GM23338 (cell line): ENCODE results near the gene ADAMTS8.

ENCODE experiments used
- CREB1 ChIP-seq: fragments of 250-450 bp; sonication (Bioruptor Pico); IDR thresholded peaks from 2 replicates; pipeline ENCODE4 v1.5.0; 2020; ENCODE audit warnings: low read depth, mild to moderate bottlenecking, moderate library complexity
- EZH2 ChIP-seq: fragments of 200-600 bp; sonication (generic); IDR thresholded peaks from one replicate; pipeline ENCODE4 v1.8.0; 2017; ENCODE audit warnings: antibody characterized with exemption, mild to moderate bottlenecking, low read depth; ENCODE audit not compliant: unreplicated experiment
- EZH2phosphoT487 ChIP-seq: fragments of 200-600 bp; sonication (generic); IDR thresholded peaks from one replicate; pipeline ENCODE4 v1.8.1; 2018; ENCODE audit warnings: antibody characterized with exemption; ENCODE audit not compliant: unreplicated experiment
- JUNB ChIP-seq: IDR thresholded peaks from one replicate; pipeline ENCODE4 v1.6.1; 2016; ENCODE audit warnings: antibody characterized with exemption; ENCODE audit not compliant: unreplicated experiment
- POLR2AphosphoS5 ChIP-seq: IDR thresholded peaks from 2 replicates; pipeline ENCODE4 v1.6.1; 2016; ENCODE audit warnings: antibody characterized with exemption, low read depth
- ZNF331 ChIP-seq: fragments of 250-450 bp; sonication (Bioruptor Pico); IDR thresholded peaks from 2 replicates; pipeline ENCODE4 v1.5.0; 2020; ENCODE audit warnings: low read depth, mild to moderate bottlenecking, moderate library complexity
- TF ChIP-seq, protein P1 (sequence below), 2 experiments: fragments of 200-600 bp in 1 of 2; sonication (generic) in 1 of 2; conservative IDR thresholded peaks; 2 replicates each; pipeline versions ENCODE4 v1.5.1 to v1.6.1; 2016 to 2017; ENCODE audit warnings: antibody characterized with exemption in 2 of 2, low read depth in 2 of 2, mild to moderate bottlenecking in 2 of 2, moderate library complexity in 1 of 2
- TF ChIP-seq, protein P2 (sequence below): IDR thresholded peaks from one replicate; pipeline ENCODE4 v1.6.1; 2018; ENCODE audit warnings: antibody characterized with exemption; ENCODE audit not compliant: unreplicated experiment
- TF ChIP-seq, protein P3 (sequence below): fragments of 250-450 bp; sonication (Bioruptor Pico); IDR thresholded peaks from 2 replicates; pipeline ENCODE4 v1.5.0; 2020; ENCODE audit warnings: mild to moderate bottlenecking, moderate library complexity

DNA sequence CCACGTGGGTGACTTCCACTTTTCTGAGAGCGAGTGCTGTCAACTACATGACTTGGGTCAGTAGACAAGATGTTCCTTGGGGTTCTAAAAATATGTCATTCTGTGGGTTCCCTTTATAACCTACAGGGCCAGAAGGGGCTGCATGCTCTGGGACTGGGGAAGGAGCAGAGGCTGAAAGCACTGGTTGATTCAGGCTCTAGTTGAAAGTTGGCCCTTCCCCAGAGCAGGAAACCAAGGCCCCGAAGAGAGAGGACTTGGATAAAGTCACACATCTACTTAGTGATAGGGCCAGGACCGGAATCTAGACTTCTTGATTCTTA lies 30.0 kb upstream of the ADAMTS8 start:
- TF ChIP-seq, protein P1, sequence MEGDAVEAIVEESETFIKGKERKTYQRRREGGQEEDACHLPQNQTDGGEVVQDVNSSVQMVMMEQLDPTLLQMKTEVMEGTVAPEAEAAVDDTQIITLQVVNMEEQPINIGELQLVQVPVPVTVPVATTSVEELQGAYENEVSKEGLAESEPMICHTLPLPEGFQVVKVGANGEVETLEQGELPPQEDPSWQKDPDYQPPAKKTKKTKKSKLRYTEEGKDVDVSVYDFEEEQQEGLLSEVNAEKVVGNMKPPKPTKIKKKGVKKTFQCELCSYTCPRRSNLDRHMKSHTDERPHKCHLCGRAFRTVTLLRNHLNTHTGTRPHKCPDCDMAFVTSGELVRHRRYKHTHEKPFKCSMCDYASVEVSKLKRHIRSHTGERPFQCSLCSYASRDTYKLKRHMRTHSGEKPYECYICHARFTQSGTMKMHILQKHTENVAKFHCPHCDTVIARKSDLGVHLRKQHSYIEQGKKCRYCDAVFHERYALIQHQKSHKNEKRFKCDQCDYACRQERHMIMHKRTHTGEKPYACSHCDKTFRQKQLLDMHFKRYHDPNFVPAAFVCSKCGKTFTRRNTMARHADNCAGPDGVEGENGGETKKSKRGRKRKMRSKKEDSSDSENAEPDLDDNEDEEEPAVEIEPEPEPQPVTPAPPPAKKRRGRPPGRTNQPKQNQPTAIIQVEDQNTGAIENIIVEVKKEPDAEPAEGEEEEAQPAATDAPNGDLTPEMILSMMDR (conservative IDR thresholded peaks at IDR 0.05; ENCODE audit: low read depth in 2 of 2) = no peak
- TF ChIP-seq POLR2AphosphoS5 (no peak), EZH2 (no peak), EZH2phosphoT487 (no peak), CREB1 (CRISPR knock-in tag) (no peak), ZNF331 (CRISPR knock-in tag) (no peak), JUNB (no peak)
- TF ChIP-seq, protein P2, sequence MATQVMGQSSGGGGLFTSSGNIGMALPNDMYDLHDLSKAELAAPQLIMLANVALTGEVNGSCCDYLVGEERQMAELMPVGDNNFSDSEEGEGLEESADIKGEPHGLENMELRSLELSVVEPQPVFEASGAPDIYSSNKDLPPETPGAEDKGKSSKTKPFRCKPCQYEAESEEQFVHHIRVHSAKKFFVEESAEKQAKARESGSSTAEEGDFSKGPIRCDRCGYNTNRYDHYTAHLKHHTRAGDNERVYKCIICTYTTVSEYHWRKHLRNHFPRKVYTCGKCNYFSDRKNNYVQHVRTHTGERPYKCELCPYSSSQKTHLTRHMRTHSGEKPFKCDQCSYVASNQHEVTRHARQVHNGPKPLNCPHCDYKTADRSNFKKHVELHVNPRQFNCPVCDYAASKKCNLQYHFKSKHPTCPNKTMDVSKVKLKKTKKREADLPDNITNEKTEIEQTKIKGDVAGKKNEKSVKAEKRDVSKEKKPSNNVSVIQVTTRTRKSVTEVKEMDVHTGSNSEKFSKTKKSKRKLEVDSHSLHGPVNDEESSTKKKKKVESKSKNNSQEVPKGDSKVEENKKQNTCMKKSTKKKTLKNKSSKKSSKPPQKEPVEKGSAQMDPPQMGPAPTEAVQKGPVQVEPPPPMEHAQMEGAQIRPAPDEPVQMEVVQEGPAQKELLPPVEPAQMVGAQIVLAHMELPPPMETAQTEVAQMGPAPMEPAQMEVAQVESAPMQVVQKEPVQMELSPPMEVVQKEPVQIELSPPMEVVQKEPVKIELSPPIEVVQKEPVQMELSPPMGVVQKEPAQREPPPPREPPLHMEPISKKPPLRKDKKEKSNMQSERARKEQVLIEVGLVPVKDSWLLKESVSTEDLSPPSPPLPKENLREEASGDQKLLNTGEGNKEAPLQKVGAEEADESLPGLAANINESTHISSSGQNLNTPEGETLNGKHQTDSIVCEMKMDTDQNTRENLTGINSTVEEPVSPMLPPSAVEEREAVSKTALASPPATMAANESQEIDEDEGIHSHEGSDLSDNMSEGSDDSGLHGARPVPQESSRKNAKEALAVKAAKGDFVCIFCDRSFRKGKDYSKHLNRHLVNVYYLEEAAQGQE = no peak
- TF ChIP-seq, protein P3, sequence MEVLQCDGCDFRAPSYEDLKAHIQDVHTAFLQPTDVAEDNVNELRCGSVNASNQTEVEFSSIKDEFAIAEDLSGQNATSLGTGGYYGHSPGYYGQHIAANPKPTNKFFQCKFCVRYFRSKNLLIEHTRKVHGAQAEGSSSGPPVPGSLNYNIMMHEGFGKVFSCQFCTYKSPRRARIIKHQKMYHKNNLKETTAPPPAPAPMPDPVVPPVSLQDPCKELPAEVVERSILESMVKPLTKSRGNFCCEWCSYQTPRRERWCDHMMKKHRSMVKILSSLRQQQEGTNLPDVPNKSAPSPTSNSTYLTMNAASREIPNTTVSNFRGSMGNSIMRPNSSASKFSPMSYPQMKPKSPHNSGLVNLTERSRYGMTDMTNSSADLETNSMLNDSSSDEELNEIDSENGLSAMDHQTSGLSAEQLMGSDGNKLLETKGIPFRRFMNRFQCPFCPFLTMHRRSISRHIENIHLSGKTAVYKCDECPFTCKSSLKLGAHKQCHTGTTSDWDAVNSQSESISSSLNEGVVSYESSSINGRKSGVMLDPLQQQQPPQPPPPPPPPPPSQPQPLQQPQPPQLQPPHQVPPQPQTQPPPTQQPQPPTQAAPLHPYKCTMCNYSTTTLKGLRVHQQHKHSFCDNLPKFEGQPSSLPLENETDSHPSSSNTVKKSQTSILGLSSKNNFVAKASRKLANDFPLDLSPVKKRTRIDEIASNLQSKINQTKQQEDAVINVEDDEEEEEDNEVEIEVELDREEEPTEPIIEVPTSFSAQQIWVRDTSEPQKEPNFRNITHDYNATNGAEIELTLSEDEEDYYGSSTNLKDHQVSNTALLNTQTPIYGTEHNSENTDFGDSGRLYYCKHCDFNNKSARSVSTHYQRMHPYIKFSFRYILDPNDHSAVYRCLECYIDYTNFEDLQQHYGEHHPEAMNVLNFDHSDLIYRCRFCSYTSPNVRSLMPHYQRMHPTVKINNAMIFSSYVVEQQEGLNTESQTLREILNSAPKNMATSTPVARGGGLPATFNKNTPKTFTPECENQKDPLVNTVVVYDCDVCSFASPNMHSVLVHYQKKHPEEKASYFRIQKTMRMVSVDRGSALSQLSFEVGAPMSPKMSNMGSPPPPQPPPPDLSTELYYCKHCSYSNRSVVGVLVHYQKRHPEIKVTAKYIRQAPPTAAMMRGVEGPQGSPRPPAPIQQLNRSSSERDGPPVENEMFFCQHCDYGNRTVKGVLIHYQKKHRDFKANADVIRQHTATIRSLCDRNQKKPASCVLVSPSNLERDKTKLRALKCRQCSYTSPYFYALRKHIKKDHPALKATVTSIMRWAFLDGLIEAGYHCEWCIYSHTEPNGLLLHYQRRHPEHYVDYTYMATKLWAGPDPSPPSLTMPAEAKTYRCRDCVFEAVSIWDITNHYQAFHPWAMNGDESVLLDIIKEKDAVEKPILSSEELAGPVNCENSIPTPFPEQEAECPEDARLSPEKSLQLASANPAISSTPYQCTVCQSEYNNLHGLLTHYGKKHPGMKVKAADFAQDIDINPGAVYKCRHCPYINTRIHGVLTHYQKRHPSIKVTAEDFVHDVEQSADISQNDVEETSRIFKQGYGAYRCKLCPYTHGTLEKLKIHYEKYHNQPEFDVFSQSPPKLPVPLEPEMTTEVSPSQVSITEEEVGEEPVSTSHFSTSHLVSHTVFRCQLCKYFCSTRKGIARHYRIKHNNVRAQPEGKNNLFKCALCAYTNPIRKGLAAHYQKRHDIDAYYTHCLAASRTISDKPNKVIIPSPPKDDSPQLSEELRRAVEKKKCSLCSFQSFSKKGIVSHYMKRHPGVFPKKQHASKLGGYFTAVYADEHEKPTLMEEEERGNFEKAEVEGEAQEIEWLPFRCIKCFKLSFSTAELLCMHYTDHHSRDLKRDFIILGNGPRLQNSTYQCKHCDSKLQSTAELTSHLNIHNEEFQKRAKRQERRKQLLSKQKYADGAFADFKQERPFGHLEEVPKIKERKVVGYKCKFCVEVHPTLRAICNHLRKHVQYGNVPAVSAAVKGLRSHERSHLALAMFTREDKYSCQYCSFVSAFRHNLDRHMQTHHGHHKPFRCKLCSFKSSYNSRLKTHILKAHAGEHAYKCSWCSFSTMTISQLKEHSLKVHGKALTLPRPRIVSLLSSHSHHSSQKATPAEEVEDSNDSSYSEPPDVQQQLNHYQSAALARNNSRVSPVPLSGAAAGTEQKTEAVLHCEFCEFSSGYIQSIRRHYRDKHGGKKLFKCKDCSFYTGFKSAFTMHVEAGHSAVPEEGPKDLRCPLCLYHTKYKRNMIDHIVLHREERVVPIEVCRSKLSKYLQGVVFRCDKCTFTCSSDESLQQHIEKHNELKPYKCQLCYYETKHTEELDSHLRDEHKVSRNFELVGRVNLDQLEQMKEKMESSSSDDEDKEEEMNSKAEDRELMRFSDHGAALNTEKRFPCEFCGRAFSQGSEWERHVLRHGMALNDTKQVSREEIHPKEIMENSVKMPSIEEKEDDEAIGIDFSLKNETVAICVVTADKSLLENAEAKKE = no peak
